ENCODE results near the gene SLC17A1.

DNA sequence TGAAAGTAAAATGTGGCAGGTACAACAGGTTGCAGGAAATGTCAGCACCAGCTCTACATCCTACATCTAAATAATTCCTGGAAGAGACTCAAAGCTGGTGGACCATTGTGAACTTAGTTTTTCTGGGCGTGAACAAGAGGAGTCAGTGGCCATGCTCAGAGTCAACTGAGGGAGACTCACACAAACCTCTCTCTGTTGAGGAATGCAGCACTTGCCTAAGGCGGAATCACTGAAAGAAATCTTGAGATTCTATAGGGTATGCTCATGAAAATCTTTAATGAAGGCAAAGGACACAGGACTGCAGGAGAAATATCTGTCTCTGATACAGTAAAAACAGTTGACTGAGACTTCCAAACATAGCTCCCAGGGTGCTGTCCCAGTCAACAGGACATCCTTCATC lies 54.8 kb downstream of the SLC17A1 start:
- no peak for TF ChIP-seq POLR2A (IDR thresholded peaks at IDR 0.05)
- TF ChIP-seq, protein P1, sequence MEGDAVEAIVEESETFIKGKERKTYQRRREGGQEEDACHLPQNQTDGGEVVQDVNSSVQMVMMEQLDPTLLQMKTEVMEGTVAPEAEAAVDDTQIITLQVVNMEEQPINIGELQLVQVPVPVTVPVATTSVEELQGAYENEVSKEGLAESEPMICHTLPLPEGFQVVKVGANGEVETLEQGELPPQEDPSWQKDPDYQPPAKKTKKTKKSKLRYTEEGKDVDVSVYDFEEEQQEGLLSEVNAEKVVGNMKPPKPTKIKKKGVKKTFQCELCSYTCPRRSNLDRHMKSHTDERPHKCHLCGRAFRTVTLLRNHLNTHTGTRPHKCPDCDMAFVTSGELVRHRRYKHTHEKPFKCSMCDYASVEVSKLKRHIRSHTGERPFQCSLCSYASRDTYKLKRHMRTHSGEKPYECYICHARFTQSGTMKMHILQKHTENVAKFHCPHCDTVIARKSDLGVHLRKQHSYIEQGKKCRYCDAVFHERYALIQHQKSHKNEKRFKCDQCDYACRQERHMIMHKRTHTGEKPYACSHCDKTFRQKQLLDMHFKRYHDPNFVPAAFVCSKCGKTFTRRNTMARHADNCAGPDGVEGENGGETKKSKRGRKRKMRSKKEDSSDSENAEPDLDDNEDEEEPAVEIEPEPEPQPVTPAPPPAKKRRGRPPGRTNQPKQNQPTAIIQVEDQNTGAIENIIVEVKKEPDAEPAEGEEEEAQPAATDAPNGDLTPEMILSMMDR (IDR thresholded peaks at IDR 0.05): no peak

All from testis (tissue), 2 donors.